ENCODE measurements around the gene HFE. TPM values are rescaled to one million over a fixed set of nuclear protein-coding genes. Genes with fewer than 3 reads are reported as not detected.
"Not testable (repeated sequence)": the region's sequence is repeated elsewhere in the genome, so short reads cannot be mapped to it uniquely, and the experiment has no call there.

HFE gene
- total RNA-seq, 1 experiment from 2014 or later, result 0.19 TPM

GRCh38 chr6:26048590-26048989, 38.6 kb upstream of the HFE start:
- Histone ChIP-seq H3K36me3 (ENCODE audit: insufficient read depth, low read length) (no peaks in the 10 kb centered on the region), H3K27ac (ENCODE audit: low read length) (no peak overlapping the region), H3K27me3 (ENCODE audit: low read length) (peaks cover 7% of the 10 kb centered on the region; the same call in 1 of the 2 replicates), H2AFZ (ENCODE audit: low read length) (no peak overlapping the region), H3K9me2 (replicated peaks; ENCODE audit: insufficient read depth, low read length) (no peaks in the 10 kb centered on the region), H3K79me2 (ENCODE audit: low read length) (no peaks in the 10 kb centered on the region), H4K20me1 (ENCODE audit: insufficient read depth, low read depth, low read length) (no peaks in the 10 kb centered on the region), H3K4me3 (ENCODE audit: low read length) (no peak overlapping the region), H3K4me2 (ENCODE audit: low read depth, low read length, poor library complexity, severe bottlenecking) (no peak overlapping the region), H3K9me3 (ENCODE audit: low read length) (peaks cover 7% of the 10 kb centered on the region; the same call in 1 of the 2 replicates), H3K9ac (ENCODE audit: low read length) (no peak overlapping the region), H3K4me1 (ENCODE audit: low read length) (no peaks in the 10 kb centered on the region)
- DNase-seq, result no peak

- no peak overlapping the region for H3K4me2 ChIP-seq (ENCODE audit: low read depth, low read length, poor library complexity, severe bottlenecking)
- H3K27me3 ChIP-seq (ENCODE audit: low read length), result no peaks in the 10 kb centered on the region
- H3K79me2 ChIP-seq (ENCODE audit: low read length), result no peaks in the 10 kb centered on the region
- H3K27ac ChIP-seq (ENCODE audit: low read length), result no peak overlapping the region
- H3K9me2 ChIP-seq (replicated peaks; ENCODE audit: insufficient read depth, low read length), result no peaks in the 10 kb centered on the region
- H2AFZ ChIP-seq (ENCODE audit: low read length), result no peak overlapping the region
- H3K9me3 ChIP-seq (ENCODE audit: low read length), result no peaks in the 10 kb centered on the region
- H4K20me1 ChIP-seq (ENCODE audit: insufficient read depth, low read depth, low read length), result no peaks in the 10 kb centered on the region
- H3K36me3 ChIP-seq (ENCODE audit: insufficient read depth, low read length), result no peaks in the 10 kb centered on the region
- H3K4me3 ChIP-seq (ENCODE audit: low read length), result no peak overlapping the region
- no peak for DNase-seq
- peaks cover 23% of the 10 kb centered on the region for H3K4me1 ChIP-seq (ENCODE audit: low read length)
- H3K9ac ChIP-seq (ENCODE audit: low read length), result no peak overlapping the region
These were observed 35.4 kb upstream of the HFE start for GRCh38 chr6:26051665-26052310.

- peaks cover 33% of the 10 kb centered on the region for H3K4me1 ChIP-seq (ENCODE audit: low read length)
- H3K9me2 ChIP-seq (replicated peaks; ENCODE audit: insufficient read depth, low read length); DNase-seq; H3K4me2 ChIP-seq (ENCODE audit: low read depth, low read length, poor library complexity, severe bottlenecking); H3K36me3 ChIP-seq (ENCODE audit: insufficient read depth, low read length); H3K9me3 ChIP-seq (ENCODE audit: low read length); H2AFZ ChIP-seq (ENCODE audit: low read length); H3K79me2 ChIP-seq (ENCODE audit: low read length); H3K27me3 ChIP-seq (ENCODE audit: low read length); H3K4me3 ChIP-seq (ENCODE audit: low read length); H3K9ac ChIP-seq (ENCODE audit: low read length); H4K20me1 ChIP-seq (ENCODE audit: insufficient read depth, low read depth, low read length); H3K27ac ChIP-seq (ENCODE audit: low read length): not testable (repeated sequence)
These were observed 34.4 kb upstream of the HFE start for GRCh38 chr6:26052762-26053250.

- Histone ChIP-seq H3K36me3 (ENCODE audit: insufficient read depth, low read length) (no peaks in the 10 kb centered on the region), H3K9ac (ENCODE audit: low read length) (peak overlapping the region; percentile 77), H3K9me2 (replicated peaks; ENCODE audit: insufficient read depth, low read length) (no peaks in the 10 kb centered on the region), H3K9me3 (ENCODE audit: low read length) (no peaks in the 10 kb centered on the region), H3K4me3 (ENCODE audit: low read length) (peak overlapping the region; percentile 75), H2AFZ (ENCODE audit: low read length) (peak overlapping the region; percentile 95), H4K20me1 (ENCODE audit: insufficient read depth, low read depth, low read length) (no peaks in the 10 kb centered on the region), H3K27me3 (ENCODE audit: low read length) (no peaks in the 10 kb centered on the region), H3K4me1 (ENCODE audit: low read length) (peaks cover 33% of the 10 kb centered on the region), H3K27ac (ENCODE audit: low read length) (peak overlapping the region; percentile 77), H3K79me2 (ENCODE audit: low read length) (no peaks in the 10 kb centered on the region), H3K4me2 (ENCODE audit: low read depth, low read length, poor library complexity, severe bottlenecking) (peak overlapping the region; percentile 79)
- no peak for DNase-seq
These were observed 33.0 kb upstream of the HFE start for GRCh38 chr6:26053992-26054780.

GRCh38 chr6:26054781-26055718, 32.2 kb upstream of the HFE start:
- peak overlapping the region; percentile 79 for H3K4me2 ChIP-seq (ENCODE audit: low read depth, low read length, poor library complexity, severe bottlenecking)
- H3K36me3 ChIP-seq (ENCODE audit: insufficient read depth, low read length), result no peaks in the 10 kb centered on the region
- H4K20me1 ChIP-seq (ENCODE audit: insufficient read depth, low read depth, low read length), result no peaks in the 10 kb centered on the region
- H3K9me3 ChIP-seq (ENCODE audit: low read length), result no peaks in the 10 kb centered on the region
- peak overlapping the region; percentile 75 for H3K4me3 ChIP-seq (ENCODE audit: low read length)
- H3K27me3 ChIP-seq (ENCODE audit: low read length), result no peaks in the 10 kb centered on the region
- H3K9me2 ChIP-seq (replicated peaks; ENCODE audit: insufficient read depth, low read length), result no peaks in the 10 kb centered on the region
- H3K4me1 ChIP-seq (ENCODE audit: low read length), result peaks cover 33% of the 10 kb centered on the region
- H3K79me2 ChIP-seq (ENCODE audit: low read length), result no peaks in the 10 kb centered on the region
- H3K27ac ChIP-seq (ENCODE audit: low read length), result peak overlapping the region; percentile 77
- peak; percentile 97 for DNase-seq
- peak overlapping the region; percentile 77 for H3K9ac ChIP-seq (ENCODE audit: low read length)
- H2AFZ ChIP-seq (ENCODE audit: low read length), result peak overlapping the region; percentile 95

- H3K9ac ChIP-seq (ENCODE audit: low read length), result peak overlapping the region; percentile 77
- no peaks in the 10 kb centered on the region for H3K9me3 ChIP-seq (ENCODE audit: low read length)
- peak; percentile 91 for DNase-seq
- H2AFZ ChIP-seq (ENCODE audit: low read length), result peak overlapping the region; percentile 54
- H3K4me1 ChIP-seq (ENCODE audit: low read length), result peaks cover 33% of the 10 kb centered on the region
- H3K36me3 ChIP-seq (ENCODE audit: insufficient read depth, low read length), result no peaks in the 10 kb centered on the region
- no peaks in the 10 kb centered on the region for H3K79me2 ChIP-seq (ENCODE audit: low read length)
- H4K20me1 ChIP-seq (ENCODE audit: insufficient read depth, low read depth, low read length), result no peaks in the 10 kb centered on the region
- H3K4me2 ChIP-seq (ENCODE audit: low read depth, low read length, poor library complexity, severe bottlenecking), result peak overlapping the region; percentile 79
- H3K27me3 ChIP-seq (ENCODE audit: low read length), result no peaks in the 10 kb centered on the region
- H3K9me2 ChIP-seq (replicated peaks; ENCODE audit: insufficient read depth, low read length), result no peaks in the 10 kb centered on the region
- H3K4me3 ChIP-seq (ENCODE audit: low read length), result peak overlapping the region; percentile 75
- peak overlapping the region; percentile 77 for H3K27ac ChIP-seq (ENCODE audit: low read length)
These were observed 31.3 kb upstream of the HFE start for GRCh38 chr6:26055719-26056582.

- Histone ChIP-seq H3K27me3 (ENCODE audit: low read length) (no peaks in the 10 kb centered on the region), H3K27ac (ENCODE audit: low read length) (no peak overlapping the region), H3K4me3 (ENCODE audit: low read length) (peak overlapping the region; percentile 75), H3K9me3 (ENCODE audit: low read length) (no peaks in the 10 kb centered on the region), H3K36me3 (ENCODE audit: insufficient read depth, low read length) (no peaks in the 10 kb centered on the region), H4K20me1 (ENCODE audit: insufficient read depth, low read depth, low read length) (no peaks in the 10 kb centered on the region), H3K9ac (ENCODE audit: low read length) (peak overlapping the region; percentile 77), H3K79me2 (ENCODE audit: low read length) (no peaks in the 10 kb centered on the region), H3K4me2 (ENCODE audit: low read depth, low read length, poor library complexity, severe bottlenecking) (peak overlapping the region; percentile 79), H3K4me1 (ENCODE audit: low read length) (peaks cover 33% of the 10 kb centered on the region), H3K9me2 (replicated peaks; ENCODE audit: insufficient read depth, low read length) (no peaks in the 10 kb centered on the region), H2AFZ (ENCODE audit: low read length) (peak overlapping the region; percentile 54)
- peak; percentile 62 for DNase-seq
These were observed 30.5 kb upstream of the HFE start for GRCh38 chr6:26056583-26057350.
